GM13976 (cell line): ENCODE results near the gene WDR74.

Experiments
- DNase-seq: peaks from one replicate; pipeline ENCODE4 v3.0.0; 2012; ENCODE audit warnings: low spot score
- in situ Hi-C: fragments of 300-500 bp; cut with MboI; formaldehyde crosslinking; loops from one replicate; pipeline ENCODE4 v1.12.0; 2022; ENCODE audit warnings: low sequenced_read_pairs, mixed read lengths, inconsistent platforms; ENCODE audit not compliant: unreplicated experiment
- TF ChIP-seq, protein P1 (sequence below): IDR thresholded peaks from 2 replicates; pipeline ENCODE4 v1.5.1; 2012; ENCODE audit warnings: borderline replicate concordance, mild to moderate bottlenecking; ENCODE audit not compliant: insufficient read depth; ENCODE audit errors: extremely low read depth, missing control alignments, control extremely low read depth

The WDR74 gene

DNA sequence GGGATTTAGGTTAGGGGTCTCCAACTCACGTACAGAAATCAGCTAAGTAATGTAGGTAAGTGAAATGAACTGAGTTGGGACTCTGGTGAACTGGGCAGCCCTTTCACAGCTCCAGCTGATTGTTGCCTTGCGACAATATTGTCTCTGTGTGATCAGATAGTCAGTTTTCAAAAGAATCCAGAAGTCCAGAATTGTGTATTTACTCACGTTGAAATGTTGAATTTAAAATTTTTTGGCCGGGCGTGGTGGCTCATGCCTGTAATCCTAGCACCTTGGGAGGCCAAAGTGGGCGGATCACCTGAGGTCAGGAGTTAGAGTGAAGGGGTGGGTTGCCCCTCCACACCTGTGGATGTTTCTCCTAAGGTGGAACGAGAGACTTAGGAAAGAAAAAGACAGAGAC lies 18.8 kb upstream of the WDR74 start:
- TF ChIP-seq, protein P1, sequence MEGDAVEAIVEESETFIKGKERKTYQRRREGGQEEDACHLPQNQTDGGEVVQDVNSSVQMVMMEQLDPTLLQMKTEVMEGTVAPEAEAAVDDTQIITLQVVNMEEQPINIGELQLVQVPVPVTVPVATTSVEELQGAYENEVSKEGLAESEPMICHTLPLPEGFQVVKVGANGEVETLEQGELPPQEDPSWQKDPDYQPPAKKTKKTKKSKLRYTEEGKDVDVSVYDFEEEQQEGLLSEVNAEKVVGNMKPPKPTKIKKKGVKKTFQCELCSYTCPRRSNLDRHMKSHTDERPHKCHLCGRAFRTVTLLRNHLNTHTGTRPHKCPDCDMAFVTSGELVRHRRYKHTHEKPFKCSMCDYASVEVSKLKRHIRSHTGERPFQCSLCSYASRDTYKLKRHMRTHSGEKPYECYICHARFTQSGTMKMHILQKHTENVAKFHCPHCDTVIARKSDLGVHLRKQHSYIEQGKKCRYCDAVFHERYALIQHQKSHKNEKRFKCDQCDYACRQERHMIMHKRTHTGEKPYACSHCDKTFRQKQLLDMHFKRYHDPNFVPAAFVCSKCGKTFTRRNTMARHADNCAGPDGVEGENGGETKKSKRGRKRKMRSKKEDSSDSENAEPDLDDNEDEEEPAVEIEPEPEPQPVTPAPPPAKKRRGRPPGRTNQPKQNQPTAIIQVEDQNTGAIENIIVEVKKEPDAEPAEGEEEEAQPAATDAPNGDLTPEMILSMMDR, result no peak
- no peak for DNase-seq
- in situ Hi-C loops, result loop anchor here (25.0 kb wide), 1 partner anchor 471 kb away; no protein-coding TSS in a partner anchor

DNA sequence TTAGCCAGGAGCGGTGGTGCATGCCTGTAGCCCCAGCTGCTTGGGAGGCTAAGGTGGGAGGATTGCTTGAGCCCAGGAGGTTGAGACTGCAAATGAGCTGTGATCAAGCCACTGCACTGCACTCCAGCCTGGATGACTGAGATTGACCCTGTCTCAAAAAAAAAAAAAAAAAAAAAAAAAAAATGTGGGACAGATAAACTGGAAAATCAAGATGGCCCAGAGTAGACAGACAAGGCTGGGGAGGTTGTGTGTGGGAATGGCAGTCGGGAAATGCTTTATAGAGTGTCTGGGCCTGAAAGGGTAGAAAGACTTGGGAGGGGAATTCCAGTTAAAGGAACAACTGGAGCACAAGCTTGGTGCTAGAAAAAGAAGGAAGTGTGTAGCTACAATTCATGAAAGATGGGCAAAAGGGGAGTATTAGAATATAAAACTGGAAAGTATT lies 18.2 kb upstream of the WDR74 start:
- DNase-seq, result no peak
- in situ Hi-C loops, result loop anchor here (25.0 kb wide), 1 partner anchor 470 kb away; no protein-coding TSS in a partner anchor
- TF ChIP-seq, protein P1, result no peak

DNA sequence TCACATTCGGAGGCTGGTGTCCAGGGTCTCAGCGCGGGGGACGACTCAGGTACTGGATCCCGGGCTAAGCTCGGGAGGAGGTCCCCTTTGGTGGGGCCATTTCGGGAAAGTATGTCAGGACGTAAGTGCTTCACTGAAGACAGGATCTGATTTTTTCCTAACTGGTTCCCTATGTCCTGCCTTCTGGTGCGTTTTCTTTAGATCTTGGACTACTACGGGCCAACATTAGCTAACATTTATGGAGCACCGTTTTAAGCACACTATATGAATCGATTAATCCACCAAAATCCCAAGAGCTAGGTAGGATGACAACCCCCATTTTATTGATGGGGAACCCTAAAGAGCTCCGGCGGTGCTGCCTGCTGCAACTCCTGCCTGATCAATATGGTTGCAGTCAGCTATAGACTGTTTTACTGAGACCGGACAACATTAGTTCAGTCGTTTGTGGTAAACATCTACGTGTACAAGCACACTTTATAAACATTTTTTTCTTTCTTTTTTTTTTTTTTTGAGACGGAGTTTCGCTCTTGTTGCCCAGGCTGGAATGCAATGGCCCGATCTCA lies 17.0 kb upstream of the WDR74 start:
- in situ Hi-C loops, result loop anchor here (25.0 kb wide), 1 partner anchor 469 kb away; no protein-coding TSS in a partner anchor
- TF ChIP-seq, protein P1, result no peak
- no peak for DNase-seq

DNA sequence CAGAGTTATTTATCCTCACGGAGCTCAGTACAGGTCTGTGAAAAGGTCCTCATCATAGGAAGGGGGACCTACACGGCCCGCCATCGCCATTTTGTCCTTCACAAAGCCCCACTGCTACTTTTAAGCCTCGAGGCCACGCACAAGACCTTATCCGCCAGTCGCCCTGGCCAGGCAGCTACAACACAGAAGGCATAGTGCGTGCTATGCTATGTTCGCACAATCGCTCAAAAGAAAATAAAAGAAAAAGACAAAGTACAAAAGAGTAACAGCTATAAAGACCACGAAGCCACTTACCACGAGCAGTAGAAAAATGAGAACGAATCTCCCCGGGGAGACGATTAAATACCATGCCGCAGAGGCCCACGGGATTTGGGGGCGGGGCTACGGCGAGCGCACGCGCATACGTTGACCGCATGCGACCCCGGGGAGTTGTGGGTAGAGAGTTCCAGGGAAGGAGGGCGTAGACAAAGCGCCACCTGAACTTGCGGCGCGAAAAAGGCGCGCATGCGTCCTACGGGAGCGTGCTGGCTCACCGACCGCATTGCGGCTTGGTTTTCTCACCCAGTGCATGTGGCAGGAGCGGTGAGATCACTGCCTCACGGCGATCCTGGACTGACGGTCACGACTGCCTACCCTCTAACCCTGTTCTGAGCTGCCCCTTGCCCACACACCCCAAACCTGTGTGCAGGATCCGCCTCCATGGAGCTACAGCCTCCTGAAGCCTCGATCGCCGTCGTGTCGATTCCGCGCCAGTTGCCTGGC lies 16.4 kb upstream of the WDR74 start:
- TF ChIP-seq, protein P1, result no peak
- peak; percentile 95 for DNase-seq
- in situ Hi-C loops, result loop anchor here (25.0 kb wide), 1 partner anchor 468 kb away; no protein-coding TSS in a partner anchor

DNA sequence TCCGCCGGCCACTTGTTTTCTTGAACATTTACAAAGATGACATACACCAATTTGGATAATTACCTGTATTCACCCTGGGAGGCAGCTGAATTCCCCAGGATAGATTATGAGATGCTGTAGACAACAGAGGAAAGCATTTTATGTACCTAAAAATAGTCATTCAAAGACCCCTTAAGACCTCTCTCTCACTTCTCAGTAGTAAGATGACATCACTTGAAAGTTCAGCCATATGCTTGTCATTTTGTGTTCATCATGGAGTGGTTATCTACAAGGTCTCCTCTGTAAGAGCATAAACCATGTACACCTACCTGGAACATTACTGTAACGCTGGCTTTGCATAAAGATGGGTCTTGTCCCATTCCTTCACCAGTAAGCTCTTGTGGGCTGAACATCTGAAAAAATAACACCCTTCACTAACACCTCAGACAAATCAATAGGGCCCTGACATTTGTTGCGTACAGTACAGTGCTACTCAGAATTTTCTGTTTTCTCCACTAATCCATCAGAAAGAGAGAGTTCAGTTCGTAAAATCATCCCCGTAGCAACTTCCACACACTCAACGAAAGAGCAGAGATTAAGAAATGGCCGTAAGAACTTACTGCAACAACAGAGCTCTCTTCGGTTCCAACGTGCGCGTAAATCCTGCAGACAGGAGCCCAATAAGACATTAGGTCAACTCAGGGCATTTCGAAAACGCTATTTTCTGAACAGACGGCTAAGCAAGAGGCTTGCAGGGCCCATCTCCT lies 15.6 kb upstream of the WDR74 start:
- no peak for DNase-seq
- in situ Hi-C loops, result loop anchor here (25.0 kb wide), 1 partner anchor 468 kb away; no protein-coding TSS in a partner anchor
- TF ChIP-seq, protein P1, result no peak
